KMS-11 (cell line): ENCODE measurements around the gene KRT12.

ENCODE experiments used
- H2AFZ ChIP-seq: fragments of 200-600 bp; sonication (generic); 2 replicates; pipeline ENCODE4 v1.6.1; 2016; ENCODE audit warnings: antibody characterized with exemption, mixed run types, low read depth
- H3K27ac ChIP-seq: fragments of 200-600 bp; sonication (generic); 2 replicates; pipeline ENCODE4 v1.6.1; 2016; ENCODE audit warnings: mild to moderate bottlenecking, mixed run types
- H3K27me3 ChIP-seq: fragments of 200-600 bp; sonication (generic); 2 replicates; pipeline ENCODE4 v1.6.1; 2017; ENCODE audit warnings: mild to moderate bottlenecking, low read depth, mixed run types, moderate library complexity; ENCODE audit not compliant: insufficient read depth
- H3K36me3 ChIP-seq: fragments of 200-600 bp; sonication (generic); 2 replicates; pipeline ENCODE4 v1.6.1; 2017; ENCODE audit warnings: mild to moderate bottlenecking, mixed run types; ENCODE audit not compliant: insufficient read depth
- H3K4me1 ChIP-seq: fragments of 200-600 bp; sonication (generic); 2 replicates; pipeline ENCODE4 v1.6.1; 2016; ENCODE audit warnings: mild to moderate bottlenecking, low read depth, mixed run types; ENCODE audit not compliant: poor library complexity, severe bottlenecking
- H3K4me2 ChIP-seq: fragments of 200-600 bp; sonication (generic); 2 replicates; pipeline ENCODE4 v1.7.0; 2016; ENCODE audit warnings: mild to moderate bottlenecking, mixed run types
- H3K4me3 ChIP-seq: fragments of 200-600 bp; sonication (generic); IDR thresholded peaks from 2 replicates; pipeline ENCODE4 v1.6.1; 2017; ENCODE audit warnings: low read depth, low read length, mixed read lengths; ENCODE audit not compliant: insufficient read depth
- H3K79me2 ChIP-seq: fragments of 200-600 bp; sonication (generic); 2 replicates; pipeline ENCODE4 v1.6.1; 2016; ENCODE audit warnings: low read depth, mixed run types; ENCODE audit not compliant: insufficient read depth
- H3K9ac ChIP-seq: fragments of 200-600 bp; sonication (generic); 2 replicates; pipeline ENCODE4 v1.6.1; 2016; ENCODE audit warnings: mild to moderate bottlenecking, mixed run types
- H4K20me1 ChIP-seq: fragments of 200-600 bp; sonication (generic); 2 replicates; pipeline ENCODE4 v1.6.1; 2016; ENCODE audit warnings: mild to moderate bottlenecking, mixed run types; ENCODE audit not compliant: insufficient read depth
- TF ChIP-seq, protein P1 (sequence below): fragments of 200-600 bp; sonication (generic); conservative IDR thresholded peaks from 2 replicates; pipeline ENCODE4 v1.6.1; 2017; ENCODE audit warnings: low read depth, mild to moderate bottlenecking, antibody characterized with exemption, low read length, moderate library complexity, mixed read lengths

The KRT12 gene

DNA sequence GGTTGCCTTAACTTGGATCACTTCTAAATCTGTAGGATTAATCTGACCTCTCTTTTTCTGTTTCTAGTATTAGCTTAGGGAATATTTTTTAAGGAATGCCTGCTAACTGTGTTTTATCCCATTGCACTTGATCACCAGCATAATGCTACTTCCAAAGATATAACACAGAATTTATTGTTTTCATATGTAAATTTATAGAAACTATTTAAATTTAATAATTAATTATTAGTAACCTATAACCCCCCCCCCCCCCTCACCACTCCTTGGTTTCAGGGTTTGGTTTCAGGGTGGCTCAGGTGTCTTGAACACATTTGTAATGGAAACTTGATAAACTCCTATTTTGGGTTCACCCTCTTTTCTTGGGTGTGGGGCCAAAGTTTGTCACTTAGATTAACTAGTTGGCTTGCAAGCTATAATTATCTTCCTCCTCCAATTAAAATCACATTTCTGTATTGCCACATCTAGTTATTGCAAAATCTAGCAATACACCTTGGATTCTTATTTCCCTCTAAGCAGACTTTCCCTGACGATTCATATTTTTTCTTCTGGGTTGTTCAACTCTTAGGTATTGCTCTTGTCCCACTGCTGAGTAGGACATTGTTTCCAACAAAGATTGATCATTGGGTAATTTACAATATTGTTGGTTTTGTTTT, 18.3 kb downstream of the KRT12 start:
- H3K79me2 ChIP-seq, result no peaks in the 10 kb centered on the region
- no peak overlapping the region for H3K27ac ChIP-seq
- H3K36me3 ChIP-seq, result no peaks in the 10 kb centered on the region
- no peak overlapping the region for H3K4me2 ChIP-seq
- H2AFZ ChIP-seq, result no peak overlapping the region
- peaks cover 11% of the 10 kb centered on the region for H3K4me1 ChIP-seq
- TF ChIP-seq, protein P1, sequence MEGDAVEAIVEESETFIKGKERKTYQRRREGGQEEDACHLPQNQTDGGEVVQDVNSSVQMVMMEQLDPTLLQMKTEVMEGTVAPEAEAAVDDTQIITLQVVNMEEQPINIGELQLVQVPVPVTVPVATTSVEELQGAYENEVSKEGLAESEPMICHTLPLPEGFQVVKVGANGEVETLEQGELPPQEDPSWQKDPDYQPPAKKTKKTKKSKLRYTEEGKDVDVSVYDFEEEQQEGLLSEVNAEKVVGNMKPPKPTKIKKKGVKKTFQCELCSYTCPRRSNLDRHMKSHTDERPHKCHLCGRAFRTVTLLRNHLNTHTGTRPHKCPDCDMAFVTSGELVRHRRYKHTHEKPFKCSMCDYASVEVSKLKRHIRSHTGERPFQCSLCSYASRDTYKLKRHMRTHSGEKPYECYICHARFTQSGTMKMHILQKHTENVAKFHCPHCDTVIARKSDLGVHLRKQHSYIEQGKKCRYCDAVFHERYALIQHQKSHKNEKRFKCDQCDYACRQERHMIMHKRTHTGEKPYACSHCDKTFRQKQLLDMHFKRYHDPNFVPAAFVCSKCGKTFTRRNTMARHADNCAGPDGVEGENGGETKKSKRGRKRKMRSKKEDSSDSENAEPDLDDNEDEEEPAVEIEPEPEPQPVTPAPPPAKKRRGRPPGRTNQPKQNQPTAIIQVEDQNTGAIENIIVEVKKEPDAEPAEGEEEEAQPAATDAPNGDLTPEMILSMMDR, result no peak
- no peaks in the 10 kb centered on the region for H3K27me3 ChIP-seq
- no peak overlapping the region for H3K4me3 ChIP-seq
- H4K20me1 ChIP-seq, result no peaks in the 10 kb centered on the region
- no peak overlapping the region for H3K9ac ChIP-seq

DNA sequence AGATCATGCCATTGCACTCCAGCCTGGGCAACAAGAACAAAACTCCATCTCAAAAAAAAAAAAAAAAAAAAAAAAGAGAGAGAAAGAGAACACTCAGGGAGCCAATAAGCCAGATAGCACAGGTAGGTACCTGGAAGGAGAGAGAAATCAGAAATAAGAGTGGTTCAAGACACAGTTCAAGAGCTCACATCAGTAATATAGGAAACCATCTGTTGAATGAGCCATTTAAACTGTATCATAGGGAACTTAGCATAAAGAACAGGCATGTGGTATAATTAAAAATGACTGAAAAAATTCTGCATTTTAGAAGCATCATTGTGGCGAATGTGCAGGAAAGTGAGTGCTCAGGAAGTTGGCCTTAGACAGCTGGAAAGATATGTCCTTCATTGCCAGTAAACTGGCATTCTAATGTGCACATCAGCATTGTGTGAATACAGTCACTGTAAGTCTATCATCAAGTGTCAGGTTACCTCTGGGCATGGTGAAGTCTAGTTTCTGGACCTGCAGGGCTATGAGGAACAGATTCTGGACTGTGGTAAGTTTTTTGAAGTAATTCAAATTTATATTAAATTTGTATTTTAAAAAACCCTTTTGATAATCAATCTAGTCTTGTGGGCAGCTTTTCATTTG, 20.4 kb downstream of the KRT12 start:
- H3K27ac ChIP-seq, result no peak overlapping the region
- H3K36me3 ChIP-seq, result no peaks in the 10 kb centered on the region
- peaks cover 11% of the 10 kb centered on the region for H3K4me1 ChIP-seq
- H3K79me2 ChIP-seq, result no peaks in the 10 kb centered on the region
- H3K9ac ChIP-seq, result no peak overlapping the region
- H4K20me1 ChIP-seq, result no peaks in the 10 kb centered on the region
- H3K27me3 ChIP-seq, result no peaks in the 10 kb centered on the region
- H2AFZ ChIP-seq, result no peak overlapping the region
- no peak overlapping the region for H3K4me2 ChIP-seq
- TF ChIP-seq, protein P1, result no peak
- no peak overlapping the region for H3K4me3 ChIP-seq

GRCh38 chr17:40844671-40845107, 22.3 kb downstream of the KRT12 start:
- Histone ChIP-seq H3K79me2 (no peaks in the 10 kb centered on the region), H3K27me3 (no peaks in the 10 kb centered on the region), H3K4me2 (no peak overlapping the region), H3K9ac (no peak overlapping the region), H3K4me1 (peaks cover 11% of the 10 kb centered on the region), H3K36me3 (no peaks in the 10 kb centered on the region), H2AFZ (no peak overlapping the region), H3K4me3 (no peak overlapping the region), H3K27ac (no peak overlapping the region), H4K20me1 (no peaks in the 10 kb centered on the region)
- TF ChIP-seq, protein P1, result no peak

GRCh38 chr17:40843242-40843641, 23.8 kb downstream of the KRT12 start:
- no peak overlapping the region for H3K4me3 ChIP-seq
- no peak overlapping the region for H2AFZ ChIP-seq
- H3K79me2 ChIP-seq, result no peaks in the 10 kb centered on the region
- no peaks in the 10 kb centered on the region for H3K4me1 ChIP-seq
- TF ChIP-seq, protein P1, result no peak
- H3K27ac ChIP-seq, result no peak overlapping the region
- no peaks in the 10 kb centered on the region for H3K27me3 ChIP-seq
- H4K20me1 ChIP-seq, result no peaks in the 10 kb centered on the region
- no peak overlapping the region for H3K4me2 ChIP-seq
- no peaks in the 10 kb centered on the region for H3K36me3 ChIP-seq
- no peak overlapping the region for H3K9ac ChIP-seq
